Transverse colon (tissue), 4 donors: ENCODE results near the gene AKAP13. TPM values are rescaled to one million over a fixed set of nuclear protein-coding genes. Genes with fewer than 3 reads are reported as not detected.
"Not testable (repeated sequence)": the region's sequence is repeated elsewhere in the genome, so short reads cannot be mapped to it uniquely, and the experiment has no call there.

Experiments
- DNase-seq: peaks from one replicate; pipeline ENCODE4 v3.0.0-alpha.2; 2019
- H3K27ac ChIP-seq, 4 donors: fragments of 200-600 bp; sonication (generic); 2 replicates each; pipeline ENCODE4 v1.5.1; 2016 to 2018; ENCODE audit warnings: inconsistent platforms in 4 of 4
- H3K27me3 ChIP-seq: fragments of 200-600 bp; sonication (generic); 2 replicates; pipeline ENCODE4 v1.5.1; 2017; ENCODE audit warnings: inconsistent platforms
- H3K36me3 ChIP-seq, 4 donors: fragments of 200-600 bp; sonication (generic); 2 replicates each; pipeline ENCODE4 v1.5.1; 2017 to 2019; ENCODE audit warnings: inconsistent platforms in 4 of 4
- H3K4me1 ChIP-seq, 4 donors: fragments of 200-600 bp; sonication (generic); 2 replicates each; pipeline ENCODE4 v1.5.1; 2017 to 2020; ENCODE audit warnings: inconsistent platforms in 4 of 4
- H3K4me3 ChIP-seq, 4 donors: fragments of 200-600 bp; sonication (generic); 1 replicate in 1 of 4; 2 replicates in 3 of 4; pipeline versions ENCODE4 v1.5.1 to v1.6.1; 2017 to 2019; ENCODE audit warnings: inconsistent platforms in 4 of 4
- H3K9me3 ChIP-seq, 2 donors: fragments of 200-600 bp; sonication (generic); 2 replicates each; pipeline ENCODE4 v1.5.1; 2017 to 2019; ENCODE audit warnings: inconsistent platforms in 2 of 2
- CTCF ChIP-seq, 5 experiments: fragments of 200-600 bp in 3 of 5; fragments of 450-650 bp in 2 of 5; sonication (generic) in 3 of 5; IDR thresholded peaks; 1 replicate in 2 of 5; 2 replicates in 3 of 5; pipeline ENCODE4 v1.5.1; 2016 to 2017; ENCODE audit warnings: antibody characterized with exemption in 5 of 5, inconsistent platforms in 3 of 5, mild to moderate bottlenecking in 2 of 5, moderate library complexity in 1 of 5
- EP300 ChIP-seq: sonication (generic); formaldehyde crosslinking; IDR thresholded peaks from one replicate; pipeline ENCODE4 v1.6.1; 2017; ENCODE audit warnings: antibody characterized with exemption, low read depth
- POLR2A ChIP-seq: fragments of 450-650 bp; IDR thresholded peaks from one replicate; pipeline ENCODE4 v1.6.1; 2016; ENCODE audit warnings: antibody characterized with exemption, mild to moderate bottlenecking, moderate library complexity
- POLR2AphosphoS5 ChIP-seq, 3 donors: sonication (generic); formaldehyde crosslinking; IDR thresholded peaks; one replicate each; pipeline ENCODE4 v1.6.1; 2016; ENCODE audit warnings: antibody characterized with exemption in 3 of 3
- WGBS, 2 donors: methylation state at CpG; one replicate each; pipeline ENCODE4 v1.1.5; 2018; ENCODE audit warnings: low coverage in 1 of 2; 5-methylcytosine and 5-hydroxymethylcytosine counted together
- in situ Hi-C, 4 donors: fragments of 200-750 bp; cut with MboI; loops; one replicate each; pipeline versions ENCODE4 v1.15.0 to v1.15.1; 2017; ENCODE audit warnings: low sequenced_read_pairs in 3 of 4, low pct_ligation_motif_present in 1 of 4, low pct_unique_long_range_greater_than_20kb in 1 of 4
- intact Hi-C: fragments of 100-400 bp; cut with DNase I; formaldehyde crosslinking; loops from one replicate; pipeline ENCODE4 v1.15.1; 2023; ENCODE audit warnings: low total_unique reads
- total RNA-seq, 4 donors: library from RNA; depleted of rRNA; stranded (reverse); fragments of >200 nt; gene quantifications; one replicate each; pipeline ENCODE4 v1.1.0, GENCODE V29; 2016

The AKAP13 gene
- total RNA-seq, 4 donors from 2014 or later, result 206 to 291 (median 214) TPM

- Histone ChIP-seq H3K9me3 (no peaks in the 10 kb centered on the region), H3K27ac (no peak overlapping the region), H3K4me3 (no peak overlapping the region), H3K36me3 (no peaks in the 10 kb centered on the region), H3K27me3 (no peaks in the 10 kb centered on the region), H3K4me1 (peaks cover 0 to 13% (median 5%) of the 10 kb centered on the region in 4 donors)
- no peak for TF ChIP-seq EP300
- no peak for TF ChIP-seq POLR2A
- TF ChIP-seq CTCF (IDR thresholded peaks at IDR 0.05), result no peak
- no peak for TF ChIP-seq POLR2AphosphoS5 (IDR thresholded peaks at IDR 0.05)
- WGBS, 2 donors, result 66 to 85% methylated on average over 6 to 9 of the region's 9 CpGs
- intact Hi-C loops, result no loop called here
- in situ Hi-C loops, result loop anchor here in 2 of 4 donors (10.0 to 25.0 kb wide), 2 partner anchors 77 to 150 kb away; no protein-coding TSS in a partner anchor
- DNase-seq, result no peak
Observed at GRCh38 chr15:85337425-85338074, 42.9 kb upstream of the AKAP13 start.

- intact Hi-C loops (no loop called here), in situ Hi-C loops (loop anchor here in 2 of 4 donors (25.0 kb wide), 1 partner anchor 147 kb away; no protein-coding TSS in a partner anchor)
- 50 to 63% methylated on average over 1 of the region's 1 CpG for WGBS, 2 donors
- DNase-seq, result no peak
- no peaks in the 10 kb centered on the region for H3K36me3 ChIP-seq
- no peak overlapping the region for H3K4me3 ChIP-seq
- H3K27ac ChIP-seq, result no peak overlapping the region
- H3K27me3 ChIP-seq, result no peaks in the 10 kb centered on the region
- H3K9me3 ChIP-seq, result no peaks in the 10 kb centered on the region
- TF ChIP-seq CTCF (IDR thresholded peaks at IDR 0.05) (no peak), EP300 (no peak), POLR2A (no peak), POLR2AphosphoS5 (IDR thresholded peaks at IDR 0.05) (no peak)
- peaks cover 4 to 31% (median 13%) of the 10 kb centered on the region in 4 donors for H3K4me1 ChIP-seq
Observed at GRCh38 chr15:85340321-85340665, 40.1 kb upstream of the AKAP13 start.

- no peak for DNase-seq
- TF ChIP-seq POLR2A (no peak), EP300 (no peak), CTCF (IDR thresholded peaks at IDR 0.05) (no peak), POLR2AphosphoS5 (IDR thresholded peaks at IDR 0.05) (no peak)
- Histone ChIP-seq H3K9me3 (no peaks in the 10 kb centered on the region), H3K27me3 (no peaks in the 10 kb centered on the region), H3K4me3 (no peak overlapping the region), H3K27ac (no peak overlapping the region), H3K36me3 (no peaks in the 10 kb centered on the region), H3K4me1 (peaks cover 4 to 29% (median 12%) of the 10 kb centered on the region in 4 donors)
- in situ Hi-C loops, result loop anchor here in 2 of 4 donors (25.0 kb wide), 1 partner anchor 146 kb away; no protein-coding TSS in a partner anchor
- intact Hi-C loops, result no loop called here
Observed at GRCh38 chr15:85340852-85341251, 39.6 kb upstream of the AKAP13 start.

- H3K36me3 ChIP-seq, H3K27me3 ChIP-seq, H3K9me3 ChIP-seq, DNase-seq, H3K4me3 ChIP-seq, H3K27ac ChIP-seq, intact Hi-C loops: not testable (repeated sequence)
- peaks cover 4 to 22% (median 10%) of the 10 kb centered on the region in 4 donors for H3K4me1 ChIP-seq
- in situ Hi-C loops, result loop anchor here in 2 of 4 donors (25.0 kb wide), 1 partner anchor 145 kb away; no protein-coding TSS in a partner anchor
- WGBS, 2 donors, result 88% methylated on average over 6 of the region's 6 CpGs
Observed at GRCh38 chr15:85342163-85342562, 38.2 kb upstream of the AKAP13 start.
